Choroid plexus epithelial cell (primary cell): Measurements from ENCODE around the gene SRRM5.
"Not testable (repeated sequence)": the region's sequence is repeated elsewhere in the genome, so short reads cannot be mapped to it uniquely, and the experiment has no call there.

Source experiments
- DNase-seq: peaks from one replicate; pipeline ENCODE4 v3.0.0-alpha.2; 2010; ENCODE audit warnings: low read depth
- H3K4me3 ChIP-seq: 2 replicates; pipeline ENCODE4 v1.5.1; 2011; ENCODE audit warnings: low read depth, mild to moderate bottlenecking, control low read depth, low read length, moderate library complexity
- CTCF ChIP-seq: conservative IDR thresholded peaks from 2 replicates; pipeline ENCODE4 v1.5.1; 2011; ENCODE audit warnings: low read depth, mild to moderate bottlenecking, control low read depth, inconsistent platforms, low read length, moderate library complexity

The SRRM5 gene

GRCh38 chr19:43596842-43597461 lies 14.9 kb upstream of the SRRM5 start:
- peak; percentile 13 for DNase-seq
- no peak for TF ChIP-seq CTCF
- peak overlapping the region; percentile 76 for H3K4me3 ChIP-seq

GRCh38 chr19:43597876-43598275 lies 14.0 kb upstream of the SRRM5 start:
- no peak for TF ChIP-seq CTCF
- DNase-seq = no peak
- no peak overlapping the region for H3K4me3 ChIP-seq

DNA sequence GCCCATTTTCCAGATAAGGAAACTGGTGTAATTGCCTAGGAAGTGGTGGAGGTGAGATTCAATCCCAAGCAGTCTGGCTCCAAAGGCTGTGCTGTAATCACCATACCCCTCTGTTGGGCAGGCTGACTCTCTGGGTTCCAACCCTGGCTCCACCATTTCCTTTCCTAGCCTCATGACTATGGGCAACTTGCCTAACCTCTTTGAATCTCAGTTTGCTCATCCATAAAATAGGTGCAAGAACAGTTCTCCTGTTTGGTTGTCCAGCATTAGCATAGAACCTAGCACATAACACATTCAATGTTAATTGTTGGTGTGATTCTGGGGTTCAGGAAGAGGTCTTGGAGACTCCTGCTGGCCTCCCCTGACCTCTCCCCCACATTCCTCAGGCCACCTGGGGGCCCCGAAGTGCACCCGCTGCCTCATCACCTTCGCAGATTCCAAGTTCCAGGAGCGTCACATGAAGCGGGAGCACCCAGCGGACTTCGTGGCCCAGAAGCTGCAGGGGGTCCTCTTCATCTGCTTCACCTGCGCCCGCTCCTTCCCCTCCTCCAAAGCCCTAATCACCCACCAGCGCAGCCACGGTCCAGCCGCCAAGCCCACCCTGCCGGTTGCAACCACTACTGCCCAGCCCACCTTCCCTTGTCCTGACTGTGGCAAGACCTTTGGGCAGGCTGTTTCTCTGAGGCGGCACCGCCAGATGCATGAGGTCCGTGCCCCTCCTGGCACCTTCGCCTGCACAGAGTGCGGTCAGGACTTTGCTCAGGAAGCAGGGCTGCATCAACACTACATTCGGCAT lies 13.2 kb upstream of the SRRM5 start:
- no peak for TF ChIP-seq CTCF
- no peak overlapping the region for H3K4me3 ChIP-seq
- no peak for DNase-seq

GRCh38 chr19:43599635-43600295 lies 12.1 kb upstream of the SRRM5 start:
- no peak for DNase-seq
- no peak for TF ChIP-seq CTCF
- H3K4me3 ChIP-seq = no peak overlapping the region

- not testable (repeated sequence) for DNase-seq, H3K4me3 ChIP-seq
Observed at GRCh38 chr19:43600326-43600725, 11.6 kb upstream of the SRRM5 start.

- no peak for TF ChIP-seq CTCF
- no peak for DNase-seq
- H3K4me3 ChIP-seq = no peak overlapping the region
Observed at GRCh38 chr19:43605875-43606568, 5.9 kb upstream of the SRRM5 start.

DNA sequence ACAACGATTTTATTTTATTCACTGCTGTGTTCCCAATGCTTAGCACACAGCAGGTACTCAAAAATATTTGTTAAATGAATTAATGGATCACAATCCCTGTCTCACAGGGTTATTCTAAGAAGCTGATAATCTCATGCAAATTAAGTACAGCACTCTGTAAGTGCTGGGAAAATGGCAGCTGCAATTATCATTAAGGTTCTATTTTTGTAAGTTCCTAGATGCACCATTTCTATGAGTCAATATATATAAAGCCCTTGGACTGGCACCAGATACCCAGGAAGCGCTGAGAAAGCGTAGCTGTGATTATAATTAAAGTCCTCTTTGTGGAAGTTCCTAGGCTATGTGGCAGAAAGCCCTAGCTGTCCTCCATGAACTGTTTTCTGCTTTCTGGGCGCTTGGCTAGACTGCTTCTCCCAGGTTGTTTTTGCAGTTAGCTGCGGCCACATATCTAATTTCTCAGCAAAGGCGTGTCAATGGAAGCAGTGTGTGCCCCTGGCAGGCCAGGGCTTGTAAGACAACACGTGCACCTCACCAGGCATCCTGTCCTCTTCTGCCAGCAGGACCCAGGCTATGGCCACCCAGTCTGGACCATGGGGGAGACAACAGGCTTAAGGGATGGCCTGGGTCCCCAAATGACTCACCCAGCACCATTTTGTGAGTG lies 5.2 kb upstream of the SRRM5 start:
- DNase-seq = no peak
- no peak overlapping the region for H3K4me3 ChIP-seq
- no peak for TF ChIP-seq CTCF
